Heart right ventricle (tissue), 16 donors: ENCODE data around the gene FBXO15. TPM values are rescaled to one million over a fixed set of nuclear protein-coding genes. Genes with fewer than 3 reads are reported as not detected.

Source experiments
- ATAC-seq, 8 donors: fragments of 200-7000 bp; cut with Tn5 transposase; one replicate each; pipeline ENCODE4 v1.9.1; 2020; ENCODE audit warnings: mild to moderate bottlenecking in 8 of 8, moderate library complexity in 8 of 8, moderate number of reproducible peaks in 1 of 8
- DNase-seq, 2 donors: peaks; one replicate each; pipeline ENCODE4 v3.0.0-alpha.2; 2020
- H3K27ac ChIP-seq, 10 donors: fragments of 200-600 bp; sonication (generic) in 2 of 10; one replicate each; pipeline versions ENCODE4 v1.5.0 to v1.8.0; 2020 to 2022; ENCODE audit warnings: mild to moderate bottlenecking in 3 of 10
- H3K27me3 ChIP-seq, 7 donors: fragments of 200-600 bp; one replicate each; pipeline ENCODE4 v1.8.0; 2021 to 2022; ENCODE audit warnings: mild to moderate bottlenecking in 2 of 7
- H3K36me3 ChIP-seq, 9 donors: fragments of 200-600 bp; sonication (generic) in 1 of 9; one replicate each; pipeline versions ENCODE4 v1.5.0 to v1.8.0; 2020 to 2022; ENCODE audit warnings: mild to moderate bottlenecking in 2 of 9
- H3K4me1 ChIP-seq, 9 donors: fragments of 200-600 bp; sonication (generic) in 1 of 9; one replicate each; pipeline versions ENCODE4 v1.5.0 to v1.8.0; 2020 to 2022; ENCODE audit warnings: mild to moderate bottlenecking in 4 of 9
- H3K4me3 ChIP-seq, 10 donors: fragments of 200-600 bp; sonication (generic) in 2 of 10; one replicate each; pipeline versions ENCODE4 v1.5.0 to v1.8.0; 2020 to 2022; ENCODE audit warnings: mild to moderate bottlenecking in 7 of 10, moderate library complexity in 2 of 10
- H3K9me3 ChIP-seq, 11 donors: fragments of 200-600 bp in 10 of 11; sonication (generic) in 2 of 11; one replicate each; pipeline versions ENCODE4 v1.5.0 to v1.8.0; 2013 to 2022; ENCODE audit warnings: mild to moderate bottlenecking in 2 of 11, control low read depth in 1 of 11, moderate library complexity in 1 of 11
- WGBS, 2 donors: extraction: QIAGEN DNeasy Blood & Tissue Kit; methylation state at CpG; one replicate each; pipeline ENCODE4 v1.1.7; 2013; ENCODE audit warnings: inconsistent platforms in 1 of 2; 5-methylcytosine and 5-hydroxymethylcytosine counted together
- intact Hi-C, 10 donors: fragments of 100-400 bp; cut with DNase I; formaldehyde crosslinking; loops; one replicate each; pipeline versions ENCODE4 v1.11.1 to v1.14.2; 2022
- polyA plus RNA-seq, 2 donors: library from polyadenylated mRNA; stranded (reverse); fragments of 200-250 nt; gene quantifications; one replicate each; pipeline ENCODE4 v1.2.3, GENCODE V29; 2013
- total RNA-seq, 10 donors: library from RNA; stranded (reverse); fragmentation: NEBNext Ultra II Directional in 3 of 10; extraction: Animal tissue kit (Norgen Biotek cat#: 25700) in 3 of 10; gene quantifications; one replicate each; pipeline versions ENCODE4 v1.2.1 to v1.2.4, GENCODE V29; 2021 to 2023
- TF ChIP-seq, protein P1 (sequence below), 9 donors: fragments of 200-600 bp; sonication (generic) in 2 of 9; IDR thresholded peaks; one replicate each; pipeline versions ENCODE4 v1.5.0 to v1.8.0; 2021 to 2022; ENCODE audit warnings: antibody characterized with exemption in 9 of 9, mild to moderate bottlenecking in 5 of 9, moderate library complexity in 1 of 9
- donor health status: Arrhythmogenic right ventricular cardiomyopathy.
- donor health status: ischemic (EF 13 %, LVEDD 7.1; RV severe dilation, severe dysfunction).
- donor health status: healthy with polysubstance abuse.
- donor health status: DM: no; HTN: yes; CAD: no.
- donor health status: DM: no; HTN: no; CAD: no.
- donor health status: ischemic (EF 25% LVEDD 6.9; RV normal size, moderate dysfunction).
- donor health status: ischemic (EF 25% LVEDD 5.7; RV mildly dilated, moderate dysfunction).
- donor health status: healthy.
- donor health status: DM: yes; HTN: yes; CAD: no.
- donor health status: Ischemic cardiomyopathy.
- donor health status: ischemic (EF 35%, LVEDD 5.7; RV mildly dilated, moderate dysfunction).
- donor health status: nonischemic (EF 11% LVEDD 7.7; RV severe dilation, severe dysfunction).
- donor health status: DM: yes; HTN: yes; CAD: no.
- donor health status: PGD.
- donor health status: ischemic (EF 29% LVEDD 5.4; RV normal size, mild dysfunction).
- donor health status: nonischemic (EF 23%, LVEDD 6.1; RV moderate dilation, normal function).

The FBXO15 gene
- total and polyA plus RNA-seq, 12 donors, result 0.14 to 1.3 (median 0.38) TPM; not detected in 3

GRCh38 chr18:74178884-74179283, 31.2 kb upstream of the FBXO15 start:
- Histone ChIP-seq H3K27me3 (peaks cover 0 to 40% (median 11%) of the 10 kb centered on the region in 7 donors), H3K4me1 (no peaks in the 10 kb centered on the region), H3K4me3 (no peak overlapping the region), H3K27ac (no peak overlapping the region), H3K9me3 (peaks cover 0 to 6% (median 0%) of the 10 kb centered on the region in 11 donors), H3K36me3 (no peaks in the 10 kb centered on the region)
- ATAC-seq (no peak), DNase-seq (no peak)
- TF ChIP-seq, protein P1, sequence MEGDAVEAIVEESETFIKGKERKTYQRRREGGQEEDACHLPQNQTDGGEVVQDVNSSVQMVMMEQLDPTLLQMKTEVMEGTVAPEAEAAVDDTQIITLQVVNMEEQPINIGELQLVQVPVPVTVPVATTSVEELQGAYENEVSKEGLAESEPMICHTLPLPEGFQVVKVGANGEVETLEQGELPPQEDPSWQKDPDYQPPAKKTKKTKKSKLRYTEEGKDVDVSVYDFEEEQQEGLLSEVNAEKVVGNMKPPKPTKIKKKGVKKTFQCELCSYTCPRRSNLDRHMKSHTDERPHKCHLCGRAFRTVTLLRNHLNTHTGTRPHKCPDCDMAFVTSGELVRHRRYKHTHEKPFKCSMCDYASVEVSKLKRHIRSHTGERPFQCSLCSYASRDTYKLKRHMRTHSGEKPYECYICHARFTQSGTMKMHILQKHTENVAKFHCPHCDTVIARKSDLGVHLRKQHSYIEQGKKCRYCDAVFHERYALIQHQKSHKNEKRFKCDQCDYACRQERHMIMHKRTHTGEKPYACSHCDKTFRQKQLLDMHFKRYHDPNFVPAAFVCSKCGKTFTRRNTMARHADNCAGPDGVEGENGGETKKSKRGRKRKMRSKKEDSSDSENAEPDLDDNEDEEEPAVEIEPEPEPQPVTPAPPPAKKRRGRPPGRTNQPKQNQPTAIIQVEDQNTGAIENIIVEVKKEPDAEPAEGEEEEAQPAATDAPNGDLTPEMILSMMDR (IDR thresholded peaks at IDR 0.05), result no peak
- intact Hi-C loops, result loop anchor here in 1 of 10 donors (10.0 kb wide), 1 partner anchor 64 kb away; no protein-coding TSS in a partner anchor
- 69 to 90% methylated on average over 1 of the region's 1 CpG for WGBS, 2 donors

GRCh38 chr18:74175658-74176057, 28.0 kb upstream of the FBXO15 start:
- Histone ChIP-seq H3K4me1 (no peaks in the 10 kb centered on the region), H3K9me3 (peaks cover 0 to 6% (median 0%) of the 10 kb centered on the region in 11 donors), H3K4me3 (no peak overlapping the region), H3K27ac (no peak overlapping the region), H3K36me3 (no peaks in the 10 kb centered on the region), H3K27me3 (peaks cover 0 to 42% (median 11%) of the 10 kb centered on the region in 7 donors)
- 74 to 76% methylated on average over 6 of the region's 6 CpGs for WGBS, 2 donors
- TF ChIP-seq, protein P1 (IDR thresholded peaks at IDR 0.05), result no peak
- intact Hi-C loops, result loop anchor here in 1 of 10 donors (10.0 kb wide), 1 partner anchor 61 kb away; no protein-coding TSS in a partner anchor
- no peak for ATAC-seq
- DNase-seq, result no peak

GRCh38 chr18:74173434-74173750, 25.8 kb upstream of the FBXO15 start:
- 88 to 91% methylated on average over 11 of the region's 11 CpGs for WGBS, 2 donors
- ATAC-seq (no peak), DNase-seq (no peak)
- H3K9me3 ChIP-seq, result no peaks in the 10 kb centered on the region
- H3K4me1 ChIP-seq, result no peaks in the 10 kb centered on the region
- no peak overlapping the region for H3K27ac ChIP-seq
- H3K27me3 ChIP-seq, result peaks cover 0 to 42% (median 11%) of the 10 kb centered on the region in 7 donors
- H3K4me3 ChIP-seq, result no peak overlapping the region
- H3K36me3 ChIP-seq, result no peaks in the 10 kb centered on the region
- TF ChIP-seq, protein P1 (IDR thresholded peaks at IDR 0.05), result no peak
- intact Hi-C loops, result loop anchor here in 1 of 10 donors (10.0 kb wide), 1 partner anchor 59 kb away; no protein-coding TSS in a partner anchor

DNA sequence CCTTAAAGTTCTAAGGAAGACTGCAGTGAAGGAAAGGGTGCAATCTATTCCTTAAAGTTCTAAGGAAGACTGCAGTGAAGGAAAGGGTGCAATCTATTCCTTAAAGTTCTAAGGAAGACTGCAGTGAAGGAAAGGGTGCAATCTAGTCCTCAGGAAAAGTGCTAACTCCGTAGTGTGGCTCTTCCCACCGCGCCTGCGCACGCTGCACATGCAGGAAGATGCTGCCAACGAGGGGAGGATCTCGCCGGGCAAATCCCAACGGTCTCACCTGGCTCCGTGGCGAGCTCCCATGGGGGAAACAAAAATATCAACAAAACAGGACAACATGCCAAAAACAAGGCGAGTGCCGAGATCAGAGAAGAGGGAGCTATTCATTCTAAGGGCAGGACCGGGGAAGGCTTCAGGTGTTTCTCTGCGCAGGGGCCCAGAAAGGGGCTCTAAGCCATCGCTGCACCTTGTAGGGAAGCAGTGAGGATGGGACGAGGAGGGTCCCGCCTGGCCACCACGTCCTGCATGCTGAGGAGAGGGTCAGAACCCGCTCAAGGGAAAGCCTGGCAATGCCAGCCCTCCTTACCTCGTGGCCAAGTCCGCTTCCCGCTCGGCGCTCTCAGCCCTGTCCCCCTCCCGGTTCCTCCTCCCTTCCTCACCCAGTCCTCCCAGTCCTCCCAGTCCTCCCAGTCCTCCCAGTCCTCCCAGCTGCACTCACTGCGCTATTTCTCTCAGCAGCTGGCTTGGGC, 25.2 kb upstream of the FBXO15 start:
- intact Hi-C loops, result loop anchor here in 1 of 10 donors (10.0 kb wide), 1 partner anchor 58 kb away; no protein-coding TSS in a partner anchor
- TF ChIP-seq, protein P1 (IDR thresholded peaks at IDR 0.05), result no peak
- ATAC-seq (no peak), DNase-seq (no peak)
- 78 to 85% methylated on average over 27 of the region's 27 CpGs for WGBS, 2 donors
- Histone ChIP-seq H3K4me3 (no peak overlapping the region), H3K36me3 (no peaks in the 10 kb centered on the region), H3K27me3 (peaks cover 0 to 40% (median 11%) of the 10 kb centered on the region in 7 donors), H3K4me1 (no peaks in the 10 kb centered on the region), H3K9me3 (no peaks in the 10 kb centered on the region), H3K27ac (no peak overlapping the region)
